Superior temporal gyrus (tissue), 1 donor: ENCODE results near the gene EXOC3.

Source experiments
- DNase-seq: peaks from one replicate; pipeline ENCODE4 v3.0.0-alpha.2; 2016; ENCODE audit errors: extremely low spot score

EXOC3 gene

GRCh38 chr5:457195-457961 lies 14.4 kb downstream of the EXOC3 start:
- no peak for DNase-seq

- no peak for DNase-seq
Observed at GRCh38 chr5:458547-459353, 15.8 kb downstream of the EXOC3 start.

- DNase-seq: no peak
Observed at GRCh38 chr5:459562-460272, 16.7 kb downstream of the EXOC3 start.

- no peak for DNase-seq
Observed at GRCh38 chr5:460273-460625, 17.3 kb downstream of the EXOC3 start.

GRCh38 chr5:462051-462481 lies 19.1 kb downstream of the EXOC3 start:
- no peak for DNase-seq

- DNase-seq: no peak
Observed at GRCh38 chr5:463301-463700, 20.3 kb downstream of the EXOC3 start.

GRCh38 chr5:463952-464351 lies 21.0 kb downstream of the EXOC3 start:
- DNase-seq: no peak

GRCh38 chr5:464446-464842 lies 21.5 kb downstream of the EXOC3 start:
- no peak for DNase-seq

- DNase-seq: no peak
Observed at GRCh38 chr5:464843-465590, 22.0 kb downstream of the EXOC3 start.

GRCh38 chr5:465591-466403 lies 22.8 kb downstream of the EXOC3 start:
- no peak for DNase-seq

GRCh38 chr5:466661-467310 lies 23.8 kb downstream of the EXOC3 start:
- no peak for DNase-seq

- no peak for DNase-seq
Observed at GRCh38 chr5:468401-468800, 25.4 kb downstream of the EXOC3 start.

GRCh38 chr5:469752-470483 lies 26.9 kb downstream of the EXOC3 start:
- DNase-seq: no peak

GRCh38 chr5:470961-471749 lies 28.2 kb downstream of the EXOC3 start:
- no peak for DNase-seq

- DNase-seq: no peak
Observed at GRCh38 chr5:471750-472058, 28.7 kb downstream of the EXOC3 start.

- no peak for DNase-seq
Observed at GRCh38 chr5:472076-472655, 29.2 kb downstream of the EXOC3 start.

GRCh38 chr5:472656-473550 lies 29.9 kb downstream of the EXOC3 start:
- peak; percentile 80 for DNase-seq
